Fibroblast of lung (primary cell): ENCODE data around the gene TEX2.

Source experiments
- EZH2 ChIP-seq: IDR thresholded peaks from 2 replicates; pipeline ENCODE4 v1.5.1; 2012; ENCODE audit warnings: low read length, control low read depth, mild to moderate bottlenecking; ENCODE audit errors: missing control alignments
- TF ChIP-seq, protein P1 (sequence below), 2 donors: IDR thresholded peaks in 1 of 2; conservative IDR thresholded peaks in 1 of 2; 1 replicate in 1 of 2; 2 replicates in 1 of 2; pipeline ENCODE4 v1.5.1; 2011 to 2012; ENCODE audit warnings: low read length in 2 of 2, control low read depth in 1 of 2, inconsistent platforms in 1 of 2, low read depth in 1 of 2, mild to moderate bottlenecking in 1 of 2

DNA sequence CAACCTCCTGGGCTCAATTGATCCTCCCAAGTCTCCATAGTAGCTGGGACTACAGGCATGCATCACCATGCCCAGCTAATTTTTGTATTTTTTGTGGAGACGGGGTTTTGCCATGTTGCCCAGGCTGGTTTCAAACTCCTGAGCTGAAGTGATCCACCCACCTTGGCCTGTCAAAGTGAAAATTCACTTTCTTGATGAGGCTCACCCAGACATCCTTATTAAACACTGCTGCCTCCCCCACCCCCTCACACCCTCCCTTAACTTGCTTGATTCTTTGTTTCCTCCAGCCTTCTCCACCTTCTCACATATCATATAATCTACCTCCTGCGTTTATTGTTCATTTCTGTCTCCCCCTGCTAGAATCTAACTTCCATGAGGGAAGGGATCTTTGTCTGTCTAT is 46.0 kb upstream of the TEX2 start:
- TF ChIP-seq, protein P1, sequence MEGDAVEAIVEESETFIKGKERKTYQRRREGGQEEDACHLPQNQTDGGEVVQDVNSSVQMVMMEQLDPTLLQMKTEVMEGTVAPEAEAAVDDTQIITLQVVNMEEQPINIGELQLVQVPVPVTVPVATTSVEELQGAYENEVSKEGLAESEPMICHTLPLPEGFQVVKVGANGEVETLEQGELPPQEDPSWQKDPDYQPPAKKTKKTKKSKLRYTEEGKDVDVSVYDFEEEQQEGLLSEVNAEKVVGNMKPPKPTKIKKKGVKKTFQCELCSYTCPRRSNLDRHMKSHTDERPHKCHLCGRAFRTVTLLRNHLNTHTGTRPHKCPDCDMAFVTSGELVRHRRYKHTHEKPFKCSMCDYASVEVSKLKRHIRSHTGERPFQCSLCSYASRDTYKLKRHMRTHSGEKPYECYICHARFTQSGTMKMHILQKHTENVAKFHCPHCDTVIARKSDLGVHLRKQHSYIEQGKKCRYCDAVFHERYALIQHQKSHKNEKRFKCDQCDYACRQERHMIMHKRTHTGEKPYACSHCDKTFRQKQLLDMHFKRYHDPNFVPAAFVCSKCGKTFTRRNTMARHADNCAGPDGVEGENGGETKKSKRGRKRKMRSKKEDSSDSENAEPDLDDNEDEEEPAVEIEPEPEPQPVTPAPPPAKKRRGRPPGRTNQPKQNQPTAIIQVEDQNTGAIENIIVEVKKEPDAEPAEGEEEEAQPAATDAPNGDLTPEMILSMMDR (conservative IDR thresholded peaks at IDR 0.05 in 1 of 2, IDR thresholded peaks at IDR 0.05 in 1 of 2; ENCODE audit: low read depth in 1 of 2, low read length in 2 of 2): no peak
- no peak for TF ChIP-seq EZH2
